ENCODE measurements around the gene DDX4.

GRCh38 chr5:55816342-55816741 lies 78.5 kb downstream of the DDX4 start:
- TF ChIP-seq CTCF (conservative IDR thresholded peaks at IDR 0.05) = no peak
- TF ChIP-seq ZFX (IDR thresholded peaks at IDR 0.05) = no peak

Data from C4-2B (cell line).